GM12874 (cell line): ENCODE data around the gene RAPGEF4.

ENCODE experiments used
- CTCF ChIP-seq: IDR thresholded peaks from 2 replicates; pipeline ENCODE4 v1.5.1; 2011; ENCODE audit warnings: low read depth, mild to moderate bottlenecking, control low read depth, low read length, moderate library complexity; ENCODE audit not compliant: insufficient read depth

RAPGEF4 gene

GRCh38 chr2:172806493-172806892, 70.8 kb downstream of the RAPGEF4 start:
- TF ChIP-seq CTCF, result peak; percentile 68

- no peak for TF ChIP-seq CTCF
Measured at GRCh38 chr2:172806996-172807395, 71.4 kb downstream of the RAPGEF4 start.

GRCh38 chr2:172808156-172808555, 72.5 kb downstream of the RAPGEF4 start:
- no peak for TF ChIP-seq CTCF

GRCh38 chr2:172811027-172811426, 75.4 kb downstream of the RAPGEF4 start:
- TF ChIP-seq CTCF, result no peak

- TF ChIP-seq CTCF, result no peak
Measured at GRCh38 chr2:172812158-172812744, 76.6 kb downstream of the RAPGEF4 start.

- TF ChIP-seq CTCF, result no peak
Measured at GRCh38 chr2:172813314-172813888, 77.8 kb downstream of the RAPGEF4 start.

GRCh38 chr2:172817411-172817810, 81.8 kb downstream of the RAPGEF4 start:
- no peak for TF ChIP-seq CTCF
